ENCODE measurements around the gene ARHGEF9.

- TF ChIP-seq CTCF (IDR thresholded peaks at IDR 0.05) (no peak), POLR2A (IDR thresholded peaks at IDR 0.05) (no peak)
These were observed 111.1 kb downstream of the ARHGEF9 start for GRCh38 chrX:63673896-63674295.
